GM18909 (cell line): Measurements from ENCODE around the gene CEP128.

Experiments used
- ATAC-seq: cut with Tn5 transposase; IDR thresholded peaks from one replicate; pipeline ENCODE4 v1.9.1; 2021; ENCODE audit warnings: mild to moderate bottlenecking; ENCODE audit not compliant: unreplicated experiment, poor library complexity

Gene CEP128

DNA sequence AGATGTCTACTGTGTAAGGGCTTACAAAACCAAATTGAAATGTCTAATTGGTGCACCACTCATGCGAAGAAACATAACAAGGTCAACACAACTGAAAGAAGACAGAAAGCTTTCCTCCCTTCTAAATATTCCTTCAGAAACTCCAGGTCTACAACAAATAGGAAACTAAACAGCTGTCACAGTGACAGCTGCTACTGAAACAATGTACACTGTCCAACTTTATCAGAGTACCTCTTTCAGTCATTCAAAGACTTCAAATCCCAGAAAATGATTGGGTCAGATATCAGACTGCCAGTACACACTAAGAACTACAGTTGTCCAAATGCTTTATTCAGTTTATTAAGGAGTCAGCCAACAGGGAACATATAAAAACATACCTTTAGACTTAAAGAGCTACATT is 35.2 kb downstream of the CEP128 start:
- no peak for ATAC-seq

DNA sequence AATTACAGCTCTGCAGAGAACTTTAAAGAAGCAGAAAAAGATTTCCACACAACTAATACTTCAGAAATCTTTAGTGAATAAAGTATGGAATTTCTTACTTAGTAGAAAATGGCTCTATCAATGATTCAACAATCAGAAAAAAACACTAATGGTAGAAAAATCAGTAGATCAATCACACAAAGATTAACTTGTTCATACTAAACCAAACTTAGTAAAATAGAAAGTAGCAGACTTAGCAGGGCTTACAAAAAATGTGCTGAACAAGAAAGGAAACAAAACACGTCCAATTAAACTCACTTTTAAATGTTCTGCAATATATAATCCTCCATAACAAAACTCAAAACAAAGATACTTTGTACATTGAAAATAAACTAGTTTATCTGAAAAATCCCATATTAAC is 38.9 kb downstream of the CEP128 start:
- ATAC-seq = no peak

DNA sequence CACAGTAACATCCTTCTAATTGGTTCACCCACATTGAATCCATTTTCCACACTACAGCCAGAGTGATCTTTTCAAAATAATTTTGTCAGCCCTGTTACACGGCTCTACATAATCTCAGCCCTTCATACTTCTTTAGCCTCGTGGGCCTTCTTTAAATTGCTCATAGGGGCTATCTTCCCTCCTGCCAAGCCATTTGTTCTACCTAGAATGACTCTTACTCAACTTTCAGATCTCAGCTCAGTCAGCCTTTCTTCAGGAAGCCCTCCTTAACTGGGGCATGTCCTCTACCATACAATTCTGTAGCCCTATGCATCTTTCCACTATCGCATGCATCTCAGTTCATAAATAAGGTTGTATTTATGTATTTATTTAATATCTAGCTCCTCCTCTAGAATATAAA is 39.7 kb downstream of the CEP128 start:
- no peak for ATAC-seq

DNA sequence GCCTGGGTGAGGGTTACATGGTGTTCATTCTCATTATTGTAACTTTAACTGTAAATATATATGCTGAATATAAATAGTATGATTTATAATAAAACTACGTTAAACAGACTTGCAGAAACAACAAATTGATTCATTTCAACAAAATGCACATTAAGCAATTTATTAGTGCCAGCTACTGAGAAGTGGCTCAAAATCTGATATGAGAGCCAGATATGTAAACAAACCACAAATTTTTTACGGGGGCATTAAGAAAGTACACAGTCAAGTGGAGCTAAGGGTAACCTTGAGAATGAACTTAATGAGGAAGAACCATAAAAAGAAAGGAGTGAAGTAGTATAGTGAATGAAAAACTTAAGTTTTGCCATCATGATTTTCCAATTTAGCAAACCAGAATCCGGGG is 40.3 kb downstream of the CEP128 start:
- no peak for ATAC-seq

DNA sequence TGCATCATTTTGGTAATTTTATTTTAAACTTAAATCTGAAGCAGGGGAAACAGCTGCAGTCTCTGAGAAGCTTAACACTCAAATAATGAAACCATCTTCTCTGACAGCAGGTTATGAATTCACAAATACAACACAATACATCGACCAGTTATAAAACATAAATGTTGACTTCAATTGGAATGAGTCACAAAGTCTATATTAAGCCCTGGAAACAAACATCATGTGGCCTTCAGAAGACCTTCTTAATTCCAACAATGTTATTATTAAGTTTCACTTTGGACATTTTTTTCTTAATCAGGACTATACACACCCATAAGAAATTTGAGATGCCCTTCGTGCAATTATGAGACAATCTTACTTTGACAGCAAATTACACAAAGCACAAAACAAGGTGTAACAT is 68.9 kb downstream of the CEP128 start:
- no peak for ATAC-seq

DNA sequence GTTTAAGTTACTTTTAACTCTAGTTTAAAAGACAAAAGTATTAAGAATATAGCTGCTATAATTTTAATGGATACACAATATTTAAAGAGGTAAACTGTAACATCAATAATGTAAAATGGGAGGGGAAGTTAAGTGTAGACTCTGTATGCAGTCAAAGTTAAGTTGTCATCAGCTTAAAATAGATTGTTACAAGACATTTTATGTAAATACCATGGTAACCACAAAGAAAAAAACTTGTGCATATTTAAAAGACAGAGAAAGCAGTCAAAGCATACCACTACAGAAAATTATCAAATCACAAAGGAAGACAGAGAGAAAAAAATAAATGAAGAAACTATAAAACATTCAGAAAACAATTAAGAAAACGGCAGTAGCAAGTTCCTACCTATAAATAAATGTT is 73.3 kb downstream of the CEP128 start:
- no peak for ATAC-seq

DNA sequence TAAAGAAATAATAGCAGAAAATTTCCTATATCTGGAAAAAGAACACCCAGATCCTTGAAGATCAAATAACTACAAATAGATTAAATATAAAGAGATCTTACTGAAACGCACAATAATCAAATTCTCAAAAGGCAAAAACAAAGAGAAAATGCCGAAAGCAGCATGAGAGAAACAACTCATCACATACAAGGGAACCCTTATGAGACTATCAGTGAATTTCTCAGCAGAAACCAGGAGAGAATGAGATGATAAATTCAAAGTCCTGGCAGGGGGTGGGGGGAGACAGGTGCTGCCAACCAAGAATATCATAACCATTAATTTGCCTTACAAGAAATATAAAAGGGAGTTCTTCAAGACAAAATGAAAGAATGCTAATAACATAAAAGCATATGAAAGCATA is 73.7 kb downstream of the CEP128 start:
- ATAC-seq = no peak

DNA sequence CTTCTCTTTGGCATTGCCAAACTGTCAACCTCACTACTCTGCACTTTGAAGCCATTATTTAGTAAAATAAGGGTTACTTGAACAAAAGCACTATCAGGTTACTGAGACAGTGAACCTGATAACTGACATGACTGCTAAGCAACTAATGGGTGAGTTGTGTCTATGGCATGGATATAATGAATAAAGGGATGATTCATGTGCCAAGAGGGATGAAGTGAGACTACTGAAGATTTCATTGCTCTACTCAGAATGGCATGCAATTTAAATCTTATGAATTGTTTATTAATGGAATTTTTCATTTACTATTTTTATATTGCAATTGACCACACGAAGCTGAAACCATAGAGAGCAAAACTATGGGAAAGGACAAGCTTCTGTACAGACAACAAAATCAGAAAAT is 74.4 kb downstream of the CEP128 start:
- no peak for ATAC-seq

DNA sequence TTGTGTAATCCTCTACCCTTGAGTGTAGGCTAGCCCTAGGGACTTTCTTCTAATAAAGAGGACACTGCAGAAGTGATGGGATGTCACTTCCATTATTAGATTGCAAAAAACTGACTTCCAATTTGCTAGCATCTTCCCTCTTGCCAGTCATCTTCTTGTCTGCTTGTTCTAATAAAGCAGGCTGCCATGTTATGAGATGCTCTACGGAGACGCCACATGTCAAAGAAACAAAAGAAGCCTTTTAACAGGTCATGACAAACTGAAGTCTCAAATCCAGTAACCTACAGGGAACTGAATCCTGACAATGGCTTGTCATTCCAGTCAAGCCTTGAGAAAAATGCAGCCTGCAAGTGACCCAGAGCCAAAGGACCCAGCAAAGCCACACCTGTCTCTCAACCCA is 76.0 kb downstream of the CEP128 start:
- no peak for ATAC-seq

DNA sequence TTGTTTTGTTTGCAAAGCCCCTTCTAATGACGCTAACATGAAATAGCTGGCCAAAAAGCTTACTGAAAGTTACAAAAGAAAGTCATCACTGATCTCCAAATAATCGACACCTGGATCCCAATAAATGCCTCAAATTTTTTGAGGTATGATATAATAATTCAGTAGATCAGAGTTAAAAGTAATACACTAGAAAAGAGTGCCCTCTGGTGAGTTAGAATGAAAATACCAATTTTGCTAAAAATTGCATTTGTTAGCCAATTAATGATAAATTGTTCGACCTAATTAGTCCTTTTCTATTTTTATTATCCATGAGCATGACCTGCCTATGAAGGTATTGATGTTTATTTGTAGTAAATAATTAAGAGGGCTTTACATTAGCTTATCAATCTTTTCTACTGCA is 78.6 kb downstream of the CEP128 start:
- ATAC-seq = no peak

DNA sequence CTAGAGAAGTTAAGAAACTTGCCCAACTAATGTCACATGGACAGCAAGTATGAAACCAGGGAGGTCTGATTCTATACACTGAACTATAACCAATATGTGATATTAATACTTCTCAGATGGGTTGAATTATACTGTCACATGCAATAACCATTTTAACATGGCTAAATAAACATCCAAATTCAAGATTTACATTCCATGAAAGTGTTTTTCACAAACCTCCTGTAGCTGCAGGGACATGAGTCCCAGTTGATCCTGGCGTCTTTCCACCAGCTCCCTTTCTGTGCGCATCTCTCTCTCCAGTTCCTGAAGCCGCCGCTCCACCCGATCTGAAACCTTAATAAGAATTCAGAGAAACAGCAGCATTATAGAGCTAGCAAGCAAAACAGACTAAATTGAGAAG is 79.0 kb downstream of the CEP128 start:
- ATAC-seq = no peak

DNA sequence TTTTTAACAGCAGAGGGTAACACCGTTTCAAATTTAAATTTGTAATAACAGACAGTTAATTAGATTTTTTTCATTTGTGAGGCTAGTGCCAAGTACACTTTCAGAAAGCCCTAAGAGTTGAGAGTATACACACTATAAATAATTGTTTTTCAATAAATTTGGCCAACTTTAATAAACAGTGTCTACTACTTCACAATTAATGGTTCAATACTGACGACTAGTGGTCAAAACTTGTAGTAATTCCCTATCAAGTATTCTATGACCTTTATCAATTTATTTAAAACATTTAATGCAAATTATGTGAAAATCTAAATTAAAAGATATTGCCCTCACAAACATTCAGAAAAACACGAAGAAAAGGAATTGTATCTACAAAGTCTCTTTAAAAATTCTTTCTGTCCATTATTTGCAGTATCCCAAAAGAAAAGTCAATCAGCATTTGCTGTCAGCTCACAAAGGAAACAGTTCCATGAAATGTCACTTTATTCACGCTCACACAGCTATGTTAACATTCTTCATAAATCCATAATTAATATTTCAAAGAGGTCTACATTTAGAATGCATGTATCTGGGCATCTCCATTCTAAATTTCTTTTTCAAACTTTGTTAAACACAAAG is 91.2 kb downstream of the CEP128 start:
- no peak for ATAC-seq

DNA sequence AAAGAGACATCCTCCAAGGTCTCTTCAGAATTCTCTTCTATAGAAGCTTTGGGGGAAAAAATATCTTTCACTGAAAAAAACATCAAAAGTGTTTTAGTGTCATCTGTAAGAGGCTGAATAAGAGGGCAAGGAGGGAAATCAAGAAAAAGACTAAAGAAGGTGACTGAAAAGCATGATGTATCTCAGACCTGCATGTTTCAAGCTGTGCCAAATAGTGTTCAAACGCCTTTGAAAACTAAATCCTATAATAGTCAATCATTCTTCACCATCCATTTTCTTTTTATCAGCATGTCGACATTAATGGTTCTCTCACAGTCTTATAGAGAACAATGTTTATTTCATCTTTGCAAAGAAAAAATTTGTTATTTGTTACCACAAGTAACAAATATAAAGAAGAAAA is 94.5 kb downstream of the CEP128 start:
- no peak for ATAC-seq

DNA sequence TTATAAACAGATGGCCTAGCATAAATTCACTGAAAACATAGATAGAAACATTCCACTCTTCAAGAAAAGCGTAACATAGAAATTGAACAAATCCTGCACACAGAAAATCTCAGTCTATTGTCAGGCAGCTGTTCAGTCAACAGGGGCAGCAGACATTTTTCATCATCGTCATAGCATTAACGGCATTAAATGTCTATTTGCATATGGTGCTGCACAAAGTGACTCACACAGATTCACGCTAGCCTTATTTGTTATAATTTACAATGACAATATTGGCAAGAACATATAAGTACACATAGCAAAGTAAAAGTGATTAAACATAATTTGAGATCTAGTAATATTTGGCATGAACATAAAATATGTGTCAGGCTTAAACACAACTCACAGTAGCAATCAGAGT is 95.7 kb downstream of the CEP128 start:
- no peak for ATAC-seq

DNA sequence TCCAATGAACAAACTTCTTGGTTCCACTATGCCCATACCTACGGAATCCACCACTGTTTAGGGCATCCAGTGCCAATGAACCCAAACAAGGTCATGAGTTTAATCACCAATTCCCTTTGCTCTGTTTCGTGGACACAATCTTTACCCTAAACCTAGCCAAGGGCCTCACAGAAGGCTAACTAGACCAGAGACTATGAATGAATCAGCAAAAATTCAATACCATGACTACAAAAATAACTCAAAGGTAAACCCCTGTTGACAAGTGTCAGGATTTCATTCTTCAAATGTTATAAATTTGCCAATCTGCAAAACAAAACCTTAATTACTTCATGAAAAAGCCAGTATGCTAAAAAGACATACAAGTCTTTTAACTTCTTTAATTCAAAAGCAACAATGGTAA is 96.7 kb downstream of the CEP128 start:
- no peak for ATAC-seq

DNA sequence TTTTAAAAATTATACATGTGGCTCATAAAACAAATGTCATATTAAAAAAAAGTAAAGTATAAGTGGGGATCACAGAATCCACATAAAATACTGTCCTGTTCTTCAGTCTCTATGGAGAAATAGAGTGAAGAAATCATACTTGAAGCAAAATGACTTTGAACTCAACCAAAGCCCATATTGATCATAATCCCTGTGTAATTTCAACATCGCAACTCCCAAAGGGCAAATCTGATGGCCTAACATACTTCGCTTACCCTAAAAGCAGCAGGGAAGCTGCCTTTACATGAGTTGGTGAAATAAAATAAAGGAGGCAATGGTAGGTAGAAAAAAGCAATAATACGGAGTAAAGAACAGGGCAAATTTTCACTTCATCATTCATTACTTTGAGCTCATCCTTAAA is 101.8 kb downstream of the CEP128 start:
- ATAC-seq = no peak

DNA sequence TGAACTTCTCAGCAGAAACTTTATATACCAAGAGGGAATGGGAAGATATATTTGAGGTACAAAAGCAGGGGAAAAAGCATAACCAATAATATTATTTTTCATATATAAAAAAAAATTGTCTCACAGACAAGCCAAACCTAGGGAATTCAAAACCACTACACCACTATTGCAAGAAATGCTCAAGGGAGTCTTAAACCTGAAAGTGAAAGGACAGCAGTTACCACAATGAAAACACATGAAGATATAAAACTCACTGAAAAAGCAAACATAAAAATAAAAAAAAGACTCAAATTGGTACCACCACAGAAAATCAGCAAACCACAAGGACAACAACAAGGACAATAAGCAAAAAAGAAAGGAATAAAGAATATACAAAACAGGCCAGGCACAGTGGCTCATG is 131.9 kb downstream of the CEP128 start:
- peak; percentile 53 for ATAC-seq

DNA sequence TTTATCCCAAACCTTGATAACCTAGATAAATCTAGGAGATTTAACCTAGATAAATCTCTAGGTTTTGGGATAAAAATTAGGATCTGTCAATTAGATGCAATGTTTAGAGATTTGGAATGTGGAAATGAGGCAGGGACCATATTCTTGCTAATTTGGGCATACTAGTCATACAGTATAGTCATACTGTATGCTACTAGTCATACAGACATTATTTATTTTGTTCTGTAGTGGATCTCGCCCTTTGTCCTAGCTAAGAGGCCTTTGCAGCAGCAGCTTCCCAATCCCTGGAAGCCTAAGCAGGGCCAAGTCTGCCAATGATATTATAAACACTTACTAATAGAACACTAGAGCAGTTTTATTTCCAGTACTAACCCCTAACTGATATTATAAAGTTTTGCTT is 136.4 kb downstream of the CEP128 start:
- ATAC-seq = no peak

DNA sequence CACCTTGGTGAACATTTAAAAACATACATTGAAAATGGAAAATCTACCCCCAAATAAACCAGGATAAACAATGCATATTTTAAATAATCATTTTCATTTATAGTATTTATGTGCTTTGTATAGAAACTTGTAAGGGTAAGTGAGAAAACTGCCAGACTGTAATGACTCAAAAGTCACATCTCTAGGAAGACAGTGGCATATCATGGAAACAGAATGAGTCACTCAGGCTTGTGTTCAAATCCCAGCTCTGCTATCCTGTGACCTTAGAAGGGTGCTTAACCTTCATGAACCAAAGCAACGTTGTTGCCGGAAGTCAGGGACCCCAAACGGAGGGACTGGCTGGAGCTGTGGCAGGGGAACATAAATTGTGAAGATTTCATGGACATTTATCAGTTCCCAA is 142.7 kb downstream of the CEP128 start:
- no peak for ATAC-seq

DNA sequence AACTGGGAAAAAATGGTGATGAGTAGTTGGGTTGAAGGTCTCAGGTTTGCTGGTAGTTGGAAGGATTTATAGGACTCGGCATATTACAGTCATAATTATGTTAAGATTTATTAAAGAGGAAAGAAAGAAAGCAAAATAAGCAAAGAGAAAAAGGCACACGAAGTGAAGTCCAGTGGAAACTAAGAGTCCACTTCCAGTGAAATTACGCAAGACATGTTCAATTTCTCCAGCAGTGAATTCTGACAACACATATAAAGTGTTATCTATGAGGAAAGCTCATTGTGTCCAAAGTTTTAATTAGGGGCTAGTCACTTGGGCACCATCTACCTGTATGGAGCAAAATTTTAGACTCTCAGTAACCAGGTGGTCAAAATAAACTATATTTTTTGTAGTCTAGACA is 143.3 kb downstream of the CEP128 start:
- no peak for ATAC-seq

DNA sequence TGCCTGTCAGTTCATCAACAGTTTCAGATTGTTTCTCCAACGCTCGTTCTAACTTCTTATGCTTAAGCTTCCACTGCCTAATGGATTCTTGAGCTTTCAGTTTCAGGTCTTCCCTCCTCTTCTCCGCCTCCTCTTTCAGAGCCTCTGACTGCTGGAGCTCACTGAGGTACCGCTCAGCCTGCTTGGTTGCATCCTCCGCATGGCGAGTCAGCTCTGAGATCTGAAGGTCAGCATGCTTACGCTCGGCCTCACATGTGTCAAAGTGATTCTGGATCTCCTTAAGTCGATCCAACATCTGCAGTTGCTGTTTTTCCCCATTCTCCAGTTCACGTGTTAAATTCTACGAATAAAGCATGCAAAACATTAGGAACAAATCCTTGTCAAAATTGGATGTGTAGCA is 148.8 kb downstream of the CEP128 start:
- ATAC-seq = no peak

DNA sequence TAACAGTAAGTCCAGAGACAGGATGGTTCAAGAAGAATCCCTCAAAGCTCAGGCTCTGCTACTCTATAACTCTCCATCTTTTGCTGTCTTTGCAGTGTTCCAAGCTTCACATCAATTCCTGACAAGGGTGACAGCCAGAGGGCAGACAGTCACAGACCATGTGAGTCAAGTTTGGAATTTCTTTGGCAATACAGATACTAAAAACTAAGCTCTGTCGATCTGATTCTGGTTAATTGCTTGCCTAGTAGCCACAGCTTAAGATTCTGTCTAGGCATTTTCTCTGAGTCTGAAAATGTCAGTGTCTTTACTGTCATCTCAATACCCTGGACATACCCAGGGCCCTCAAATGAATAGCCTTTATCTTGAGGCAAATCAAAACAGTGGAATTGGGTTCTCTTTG is 153.7 kb downstream of the CEP128 start:
- no peak for ATAC-seq

DNA sequence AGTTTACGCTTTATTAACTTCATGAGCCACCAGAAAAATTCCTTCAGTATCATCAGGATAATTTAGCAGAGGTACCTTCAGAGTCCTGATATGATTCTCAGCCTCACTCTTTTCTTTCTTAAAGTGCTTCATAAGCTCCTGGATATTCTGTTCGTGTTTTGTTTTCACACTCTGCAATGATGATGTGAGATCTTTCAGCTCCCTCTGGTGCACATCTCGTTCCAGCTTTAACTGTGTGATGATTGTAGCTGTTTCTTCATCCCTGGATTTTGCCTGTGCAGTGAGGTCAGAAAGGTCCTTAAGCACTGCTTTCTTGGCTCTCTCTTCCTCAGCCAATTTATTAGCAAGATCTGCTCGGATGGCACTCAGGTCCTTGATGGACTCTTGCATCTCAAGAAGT is 156.7 kb downstream of the CEP128 start:
- no peak for ATAC-seq
